HPDE6-E6E7 (cell line): ENCODE measurements around the gene PCDHGC4.

Source experiments
- DNase-seq: peaks from one replicate; pipeline ENCODE4 v3.0.0; 2011; ENCODE audit warnings: missing footprints; ENCODE audit errors: extremely low spot score

PCDHGC4 gene

GRCh38 chr5:141529002-141529401 lies 44.2 kb downstream of the PCDHGC4 start:
- no peak for DNase-seq

DNA sequence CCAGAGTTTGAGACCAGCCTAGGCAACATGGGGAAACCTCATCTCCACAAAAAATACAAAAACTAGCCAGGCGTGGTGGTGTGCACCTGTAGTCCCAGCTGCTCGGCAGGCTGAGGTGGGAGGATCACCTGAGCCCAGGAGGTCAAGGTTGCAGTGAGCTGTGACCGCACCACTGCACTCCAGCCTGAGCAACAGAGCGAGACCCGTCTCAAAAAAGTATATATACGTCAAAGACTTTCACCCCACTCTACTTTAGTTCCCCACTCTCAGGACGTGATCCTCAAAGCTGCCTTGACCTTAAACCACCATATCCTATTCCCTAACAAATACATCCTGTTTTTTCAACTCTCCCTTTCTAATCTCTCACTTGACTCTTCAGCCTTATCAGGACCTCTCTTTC lies 45.0 kb downstream of the PCDHGC4 start:
- no peak for DNase-seq

GRCh38 chr5:141532726-141533125 lies 47.9 kb downstream of the PCDHGC4 start:
- DNase-seq, result no peak

DNA sequence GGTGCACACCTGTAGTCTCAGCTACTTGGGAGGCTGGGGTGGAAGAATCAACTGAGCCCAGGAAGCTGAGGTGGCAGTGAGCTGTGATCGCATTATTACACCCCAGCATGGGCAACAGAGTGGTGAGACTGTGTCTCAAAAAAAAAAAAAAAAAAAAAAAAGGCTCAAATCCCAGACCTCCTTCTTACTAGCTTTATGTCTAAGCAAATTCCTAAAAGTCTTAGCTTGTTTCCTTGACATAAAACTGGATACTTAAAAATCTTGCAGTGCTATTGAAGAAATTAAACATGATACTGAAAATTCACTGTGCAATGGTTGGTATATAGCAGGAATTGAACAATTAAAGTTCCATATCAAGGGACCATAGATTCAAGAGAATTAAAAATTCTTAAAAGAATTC lies 49.1 kb downstream of the PCDHGC4 start:
- DNase-seq, result no peak

DNA sequence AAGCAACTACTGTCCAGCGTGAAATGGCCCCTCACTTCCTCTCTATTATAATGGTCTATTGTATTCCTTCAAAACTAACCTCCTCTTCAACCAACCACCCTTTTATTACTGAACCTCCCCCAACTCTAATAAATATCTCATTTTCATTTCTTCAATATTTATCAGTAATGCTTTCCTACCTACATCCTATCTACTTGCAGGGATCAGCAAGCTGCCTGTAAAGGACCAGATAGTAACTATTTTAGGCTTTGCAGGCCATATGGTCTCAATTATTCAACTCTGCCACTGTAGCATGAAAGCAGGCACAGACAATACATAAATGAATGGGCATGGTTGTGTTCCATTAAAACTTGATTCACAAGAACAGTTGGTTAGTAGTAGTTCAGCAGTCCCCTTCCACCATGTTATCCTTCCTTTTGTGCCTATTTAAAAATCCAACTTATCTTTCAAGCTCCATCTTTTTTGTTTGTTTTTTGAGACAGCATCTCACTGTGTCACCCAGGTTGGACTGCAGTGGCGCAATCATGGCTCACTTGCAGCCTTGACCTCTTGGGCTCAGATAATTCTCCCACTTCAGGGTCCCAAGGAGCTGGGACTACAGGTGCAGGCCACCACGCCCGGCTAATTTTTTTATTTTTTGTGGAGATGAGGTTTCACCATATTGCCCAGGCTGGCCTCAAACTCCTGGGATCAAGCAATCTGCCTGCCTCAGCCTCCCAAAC lies 49.8 kb downstream of the PCDHGC4 start:
- no peak for DNase-seq
